Activated T-cell treated with anti-CD3 and anti-CD28 coated beads, Interleukin-2, amount 50 U/mL, for 72 hours (primary cell): ENCODE results near the gene TRMT61A. TPM values are rescaled to one million over a fixed set of nuclear protein-coding genes. Genes with fewer than 3 reads are reported as not detected.

Experiments used
- ATAC-seq, 2 donors: fragments of 150-1000 bp; cut with Tn5 transposase; replicated peaks in 1 of 2; 2 replicates each; pipeline ENCODE4 v1.10.0; 2021; ENCODE audit warnings: moderate library complexity in 2 of 2, mild to moderate bottlenecking in 1 of 2
- DNase-seq, 2 donors: peaks; one replicate each; pipeline ENCODE4 v3.0.0; 2021 to 2022; ENCODE audit warnings: mixed read lengths in 1 of 2
- H3K27ac Mint-ChIP-seq: one replicate; pipeline ENCODE4 v1.8.0; 2022; ENCODE audit warnings: mild to moderate bottlenecking, moderate library complexity, mixed read lengths
- H3K27me3 Mint-ChIP-seq: one replicate; pipeline ENCODE4 v1.8.0; 2022; ENCODE audit warnings: low read depth, mixed read lengths
- H3K36me3 Mint-ChIP-seq, 2 donors: one replicate each; pipeline ENCODE4 v1.8.0; 2022; ENCODE audit warnings: mixed read lengths in 2 of 2, mild to moderate bottlenecking in 1 of 2; ENCODE audit not compliant: insufficient read depth in 2 of 2
- H3K4me1 Mint-ChIP-seq: one replicate; pipeline ENCODE4 v1.8.0; 2022; ENCODE audit warnings: low read depth, mixed read lengths
- H3K4me3 Mint-ChIP-seq, 2 donors: one replicate each; pipeline ENCODE4 v1.8.0; 2022; ENCODE audit warnings: mild to moderate bottlenecking in 2 of 2, mixed read lengths in 2 of 2, moderate library complexity in 2 of 2
- H3K9me3 Mint-ChIP-seq, 2 donors: one replicate each; pipeline ENCODE4 v1.8.0; 2022; ENCODE audit warnings: mixed read lengths in 2 of 2
- total RNA-seq, 2 donors: library from RNA; stranded (reverse); gene quantifications; one replicate each; pipeline ENCODE4 v1.2.3, GENCODE V29; 2022

Gene TRMT61A
- total RNA-seq, 2 donors from 2014 or later = 6.3 to 8.4 TPM

DNA sequence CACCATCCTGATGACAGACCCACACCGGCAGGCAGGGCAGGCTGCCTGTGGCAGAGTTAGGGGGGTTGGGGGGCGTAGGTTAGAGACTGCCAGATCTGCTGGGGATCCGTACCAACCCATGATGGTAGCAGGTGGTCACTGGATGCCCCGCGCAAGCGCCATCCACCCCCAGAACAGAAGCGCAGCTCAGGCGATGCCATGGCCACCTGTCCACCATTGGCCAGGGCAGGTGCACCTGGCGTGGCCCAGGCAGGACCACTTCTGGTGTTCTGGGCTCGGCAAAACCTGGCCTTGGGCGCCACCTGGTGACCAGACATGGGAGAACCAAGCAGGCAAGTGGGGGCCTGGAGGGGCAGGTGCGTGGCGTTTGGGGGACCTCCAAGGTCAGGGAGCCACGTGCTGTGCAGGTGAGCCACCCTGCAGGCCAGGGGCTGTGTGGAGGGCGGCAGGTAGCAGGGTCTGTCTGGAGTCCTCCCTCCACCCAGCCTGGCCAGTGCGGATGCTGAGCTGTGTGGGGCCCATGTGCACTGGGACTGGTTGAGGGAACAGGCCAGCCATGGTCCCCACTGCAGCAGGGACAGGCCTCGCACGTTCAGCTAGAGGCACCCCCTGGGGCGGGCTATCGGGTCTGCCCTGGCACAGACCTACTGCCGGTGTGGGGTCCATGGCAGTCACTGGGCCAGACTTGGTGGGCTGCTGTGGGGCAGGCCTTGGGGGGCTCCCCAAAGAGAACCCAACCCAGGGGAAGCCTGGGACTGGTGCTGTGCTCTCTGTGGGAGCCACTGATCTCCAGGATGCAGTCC is 17.9 kb downstream of the TRMT61A start:
- peak; percentile 74 to 79 for ATAC-seq
- no peaks in the 10 kb centered on the region for H3K27me3 Mint-ChIP-seq
- no peaks in the 10 kb centered on the region for H3K9me3 Mint-ChIP-seq
- H3K4me3 Mint-ChIP-seq = no peak overlapping the region
- peak; percentile 77 to 81 for DNase-seq
- H3K27ac Mint-ChIP-seq = no peak overlapping the region
- no peaks in the 10 kb centered on the region for H3K4me1 Mint-ChIP-seq
- no peaks in the 10 kb centered on the region for H3K36me3 Mint-ChIP-seq

- Mint-ChIP-seq H3K9me3 (no peaks in the 10 kb centered on the region), H3K27ac (no peak overlapping the region), H3K36me3 (no peaks in the 10 kb centered on the region), H3K4me3 (no peak overlapping the region), H3K4me1 (no peaks in the 10 kb centered on the region), H3K27me3 (no peaks in the 10 kb centered on the region)
- ATAC-seq = no peak
- DNase-seq = no peak
Measured at GRCh38 chr14:103547455-103547940, 18.5 kb downstream of the TRMT61A start.

- no peaks in the 10 kb centered on the region for H3K27me3 Mint-ChIP-seq
- no peak overlapping the region for H3K27ac Mint-ChIP-seq
- no peak overlapping the region for H3K4me3 Mint-ChIP-seq
- ATAC-seq (no peak), DNase-seq (no peak)
- H3K36me3 Mint-ChIP-seq = no peaks in the 10 kb centered on the region
- no peaks in the 10 kb centered on the region for H3K9me3 Mint-ChIP-seq
- no peaks in the 10 kb centered on the region for H3K4me1 Mint-ChIP-seq
Measured at GRCh38 chr14:103547941-103548462, 19.0 kb downstream of the TRMT61A start.

DNA sequence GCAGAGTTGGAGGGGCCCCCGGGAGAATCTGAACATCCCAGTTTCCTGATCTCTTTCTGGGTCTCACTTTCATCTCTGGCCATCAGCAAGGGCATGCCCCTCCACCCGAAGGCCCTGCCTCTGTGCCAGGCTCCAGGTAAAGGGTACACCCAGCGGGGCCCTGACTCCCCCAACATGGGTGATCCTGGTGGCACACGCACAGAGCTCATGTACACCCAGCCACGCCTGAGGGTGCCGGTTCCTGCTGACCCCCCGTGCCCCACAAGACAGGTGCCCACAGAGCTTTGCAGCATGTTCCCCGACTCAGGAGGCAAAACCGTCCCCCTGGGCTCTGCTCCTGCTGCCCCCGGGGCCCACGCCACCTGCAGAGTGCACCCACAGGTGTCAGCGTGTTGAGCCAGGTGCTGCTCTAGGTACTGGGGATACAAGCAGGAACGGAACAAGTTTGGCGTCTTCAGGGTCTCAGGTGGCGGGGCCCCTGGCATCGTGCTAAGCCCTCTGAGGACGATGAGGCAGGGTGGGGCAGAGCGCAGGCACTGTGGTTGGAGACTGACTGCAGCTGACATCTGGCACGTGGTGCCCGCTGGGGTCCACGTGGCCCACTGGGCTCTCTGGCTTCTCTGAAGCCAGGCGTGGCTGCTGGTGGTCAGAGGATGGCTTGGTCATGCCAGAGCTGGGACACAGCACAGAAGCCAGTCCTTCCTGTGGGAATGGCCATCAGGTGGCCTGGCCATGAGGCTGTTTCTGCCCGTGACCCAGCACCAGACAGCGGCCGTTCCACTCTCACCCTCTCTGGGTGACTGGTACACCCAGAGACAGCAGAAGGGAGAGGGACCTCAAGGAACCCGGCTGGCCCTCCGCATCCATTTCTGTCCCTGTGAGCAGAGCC is 19.7 kb downstream of the TRMT61A start:
- DNase-seq = no peak
- no peaks in the 10 kb centered on the region for H3K9me3 Mint-ChIP-seq
- no peaks in the 10 kb centered on the region for H3K4me1 Mint-ChIP-seq
- H3K27ac Mint-ChIP-seq = no peak overlapping the region
- H3K27me3 Mint-ChIP-seq = no peaks in the 10 kb centered on the region
- no peaks in the 10 kb centered on the region for H3K36me3 Mint-ChIP-seq
- no peak for ATAC-seq
- no peak overlapping the region for H3K4me3 Mint-ChIP-seq

DNA sequence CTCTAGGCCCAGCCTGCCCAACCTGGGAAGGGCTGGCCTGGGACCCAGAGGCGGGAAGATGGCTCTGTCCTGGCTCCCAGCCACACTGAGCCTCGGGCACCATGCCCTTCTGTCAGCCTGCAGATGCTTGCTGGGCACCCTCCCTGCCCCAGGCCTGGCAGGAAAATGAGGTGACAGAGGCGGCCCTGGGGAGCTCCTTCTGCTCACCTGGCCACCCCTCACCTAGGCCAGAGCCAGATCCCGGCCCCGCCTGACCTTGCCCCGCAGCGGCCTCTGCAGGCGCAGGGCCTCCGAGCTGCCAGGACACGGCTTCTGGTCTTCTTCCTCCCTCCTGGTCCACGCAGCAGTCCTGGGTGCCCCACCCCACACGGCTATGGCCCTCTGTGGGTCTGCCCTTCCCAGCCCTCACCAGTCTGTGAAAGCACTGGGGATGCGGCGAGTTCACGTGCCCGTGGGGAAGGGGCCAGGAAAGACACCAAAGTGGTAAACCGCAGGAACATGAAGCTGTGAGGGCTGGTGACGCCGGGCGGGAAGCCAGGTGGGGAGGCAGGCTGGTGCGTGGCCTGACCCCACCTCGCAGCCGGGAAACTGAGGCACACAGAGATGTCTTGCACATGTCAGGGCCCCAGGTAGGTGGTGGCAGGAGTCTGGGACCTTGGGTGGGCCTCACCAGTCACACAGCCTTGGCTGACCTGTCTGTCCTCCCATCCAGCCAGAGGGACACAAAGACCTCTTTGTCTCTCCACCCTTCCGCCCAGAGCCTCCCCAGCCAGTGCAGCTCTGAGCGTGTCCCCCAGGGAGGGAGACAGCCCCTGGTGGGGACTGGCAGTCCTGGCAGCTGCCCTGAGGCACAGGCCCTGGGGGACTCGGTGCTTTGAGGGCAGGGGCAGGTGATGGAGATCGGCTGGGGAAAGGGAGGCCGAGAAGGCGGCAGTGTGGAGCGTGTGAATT is 20.6 kb downstream of the TRMT61A start:
- Mint-ChIP-seq H3K27ac (no peak overlapping the region), H3K4me1 (no peaks in the 10 kb centered on the region), H3K27me3 (no peaks in the 10 kb centered on the region), H3K36me3 (no peaks in the 10 kb centered on the region), H3K4me3 (no peak overlapping the region), H3K9me3 (no peaks in the 10 kb centered on the region)
- ATAC-seq (no peak), DNase-seq (no peak)

DNA sequence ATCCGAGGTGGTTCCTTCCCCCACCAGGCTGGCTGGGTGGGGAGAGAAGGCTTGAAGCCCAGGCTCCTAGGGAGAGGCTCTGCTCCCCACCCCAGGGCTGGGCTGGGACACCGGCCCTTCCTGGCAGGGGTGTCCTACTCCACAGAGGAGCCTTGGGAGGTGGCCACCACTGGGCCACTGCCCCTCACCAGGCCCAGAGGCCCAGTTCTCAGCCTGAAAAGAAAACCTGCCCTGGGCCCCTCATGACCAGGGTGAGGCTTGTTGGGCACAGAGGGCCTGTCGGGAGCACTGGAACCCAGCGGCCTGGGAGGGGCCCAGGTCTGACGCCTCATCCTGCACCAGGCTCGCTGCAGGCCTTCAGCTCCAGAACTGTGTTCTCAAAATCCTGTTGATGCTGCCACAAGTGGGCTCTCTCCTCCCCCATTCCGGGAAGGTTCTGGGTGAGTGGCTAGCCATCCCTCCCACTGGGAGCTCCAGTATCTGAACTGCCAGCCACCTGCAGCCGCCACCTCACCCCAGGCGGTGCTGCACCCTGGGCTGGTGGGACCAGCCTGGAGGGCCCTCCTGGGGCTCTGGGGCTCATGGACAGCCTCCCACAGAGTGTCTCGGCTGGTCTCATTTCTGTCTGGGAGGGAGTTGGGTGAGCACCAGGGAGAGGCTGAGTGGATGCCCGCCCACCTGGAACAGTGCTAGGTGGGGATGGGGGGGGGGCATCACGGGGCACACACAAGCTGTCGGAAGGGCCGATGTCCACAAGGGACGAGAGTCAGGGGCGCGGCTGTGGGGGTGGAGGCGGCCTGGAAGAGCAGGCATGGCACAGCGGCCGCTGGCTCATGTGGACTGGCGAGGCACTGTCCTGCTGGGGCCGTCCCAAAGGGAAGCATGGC is 21.7 kb downstream of the TRMT61A start:
- DNase-seq (no peak), ATAC-seq (no peak)
- no peaks in the 10 kb centered on the region for H3K4me1 Mint-ChIP-seq
- H3K9me3 Mint-ChIP-seq = no peaks in the 10 kb centered on the region
- H3K27me3 Mint-ChIP-seq = no peaks in the 10 kb centered on the region
- H3K36me3 Mint-ChIP-seq = no peaks in the 10 kb centered on the region
- no peak overlapping the region for H3K27ac Mint-ChIP-seq
- H3K4me3 Mint-ChIP-seq = no peak overlapping the region

DNA sequence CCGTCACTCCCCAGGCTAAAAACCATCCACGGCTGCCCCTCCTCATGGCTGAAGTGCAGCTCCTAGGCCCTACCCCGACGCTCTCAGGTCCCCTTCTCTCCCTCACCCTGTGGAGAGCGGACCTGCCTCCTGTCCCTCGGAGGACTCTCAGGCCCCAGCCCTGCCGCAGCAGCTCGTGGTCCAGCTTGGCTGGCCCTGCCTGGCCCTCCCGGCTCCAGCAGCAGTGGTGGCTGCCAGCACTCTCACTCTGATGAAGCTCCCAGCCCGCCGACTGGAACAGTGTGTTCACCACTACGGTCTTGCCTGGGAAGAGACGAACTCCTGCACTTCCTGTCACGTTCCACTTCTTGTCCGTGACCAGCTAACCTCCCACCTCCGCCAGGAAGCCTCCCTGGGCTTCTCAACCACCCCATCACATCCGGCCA is 22.4 kb downstream of the TRMT61A start:
- Mint-ChIP-seq H3K27ac (no peak overlapping the region), H3K4me1 (no peaks in the 10 kb centered on the region), H3K4me3 (no peak overlapping the region), H3K9me3 (no peaks in the 10 kb centered on the region), H3K36me3 (no peaks in the 10 kb centered on the region), H3K27me3 (no peaks in the 10 kb centered on the region)
- DNase-seq (no peak), ATAC-seq (no peak)

DNA sequence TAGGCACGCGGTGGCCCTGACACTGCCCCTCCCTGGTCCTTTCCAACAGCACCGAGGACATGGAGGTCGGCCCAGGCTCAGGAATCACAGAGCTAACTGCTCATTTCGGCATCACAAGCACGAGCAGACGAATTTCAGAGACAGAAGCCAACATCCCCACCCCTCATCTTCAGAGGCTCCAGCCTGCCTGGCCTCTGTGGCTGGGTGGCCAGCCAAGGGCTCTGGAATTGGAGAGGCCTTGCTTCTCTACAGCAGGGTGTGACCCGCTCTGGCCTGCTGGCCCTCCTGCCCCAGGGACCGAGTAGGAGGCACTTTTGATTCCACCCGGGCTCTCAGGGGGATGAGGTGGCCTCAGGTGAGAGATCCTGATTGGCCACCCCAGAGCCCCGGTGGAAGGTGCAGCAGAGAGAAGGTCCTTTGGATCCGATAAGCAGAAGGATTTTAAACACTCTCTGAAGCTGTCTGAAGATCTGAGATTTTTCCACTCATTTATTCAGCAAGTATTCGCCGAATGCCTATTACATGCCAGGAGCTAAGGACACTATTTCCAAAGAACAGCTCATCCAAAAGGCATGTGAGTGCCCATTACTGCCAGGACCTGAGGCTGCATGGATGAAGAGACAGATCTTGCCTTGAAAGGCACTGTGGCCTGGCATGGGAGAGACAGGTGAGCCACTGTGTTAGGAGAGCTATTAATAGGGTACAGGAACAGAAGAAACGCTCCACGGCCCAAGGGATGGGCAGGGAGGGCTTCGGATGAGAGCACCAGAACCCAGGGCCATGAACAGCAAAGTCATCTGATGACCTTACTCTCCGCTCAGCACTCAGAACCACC is 23.2 kb downstream of the TRMT61A start:
- H3K27ac Mint-ChIP-seq = no peak overlapping the region
- H3K4me1 Mint-ChIP-seq = no peaks in the 10 kb centered on the region
- DNase-seq (no peak), ATAC-seq (no peak)
- H3K9me3 Mint-ChIP-seq = no peaks in the 10 kb centered on the region
- H3K27me3 Mint-ChIP-seq = no peaks in the 10 kb centered on the region
- H3K4me3 Mint-ChIP-seq = no peak overlapping the region
- no peaks in the 10 kb centered on the region for H3K36me3 Mint-ChIP-seq

GRCh38 chr14:103552846-103553210 is 23.8 kb downstream of the TRMT61A start:
- H3K9me3 Mint-ChIP-seq = no peaks in the 10 kb centered on the region
- no peak for ATAC-seq
- H3K36me3 Mint-ChIP-seq = no peaks in the 10 kb centered on the region
- no peak for DNase-seq
- H3K27ac Mint-ChIP-seq = no peak overlapping the region
- no peak overlapping the region for H3K4me3 Mint-ChIP-seq
- H3K27me3 Mint-ChIP-seq = no peaks in the 10 kb centered on the region
- H3K4me1 Mint-ChIP-seq = peaks cover 2% of the 10 kb centered on the region

DNA sequence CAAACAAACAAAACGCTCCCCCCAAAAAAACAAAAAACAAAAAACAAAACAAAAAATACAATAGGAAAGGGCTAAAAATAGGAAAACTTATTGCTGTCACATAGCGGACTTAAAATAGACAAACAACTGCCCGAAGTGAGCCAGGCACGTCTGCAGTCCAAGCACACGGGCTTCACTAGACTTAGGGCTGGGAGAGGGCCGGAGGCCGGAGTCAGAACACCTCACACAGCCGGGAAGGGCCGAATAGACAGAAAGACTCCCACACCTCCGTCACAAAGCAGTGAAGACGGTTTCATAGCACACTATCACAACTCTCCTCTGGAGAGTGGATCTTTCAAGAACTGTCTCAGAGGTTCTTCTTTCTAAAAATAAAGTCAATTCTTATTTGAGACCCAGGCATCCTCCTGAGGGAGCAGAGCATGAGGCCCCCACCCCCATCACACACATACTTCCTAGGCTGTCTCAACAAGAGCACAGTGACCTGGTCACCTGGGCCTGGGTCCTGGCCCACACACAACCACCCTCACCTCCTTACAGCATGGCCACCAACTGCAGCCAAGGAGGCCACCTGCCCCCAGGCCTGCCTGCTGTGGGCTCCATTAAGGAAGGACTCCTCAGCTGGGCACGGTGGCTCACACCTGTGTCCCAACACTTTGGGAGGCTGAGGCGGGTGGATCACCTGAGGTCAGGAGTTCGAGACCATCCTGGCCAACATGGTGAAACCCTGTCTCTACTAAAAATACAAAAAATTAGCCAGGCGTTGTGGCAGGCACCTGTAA is 26.8 kb downstream of the TRMT61A start:
- H3K9me3 Mint-ChIP-seq = no peaks in the 10 kb centered on the region
- no peaks in the 10 kb centered on the region for H3K27me3 Mint-ChIP-seq
- H3K36me3 Mint-ChIP-seq = peaks cover 1 to 7% of the 10 kb centered on the region in 2 donors
- no peak for DNase-seq
- no peak for ATAC-seq
- peaks cover 31% of the 10 kb centered on the region for H3K4me1 Mint-ChIP-seq
- no peak overlapping the region for H3K4me3 Mint-ChIP-seq
- H3K27ac Mint-ChIP-seq = peak overlapping the region; percentile 72
